Ureter (tissue), 1 donor: Measurements from ENCODE around the gene GPR37L1. TPM values are rescaled to one million over a fixed set of nuclear protein-coding genes. Genes with fewer than 3 reads are reported as not detected.
"Not testable (repeated sequence)": the region's sequence is repeated elsewhere in the genome, so short reads cannot be mapped to it uniquely, and the experiment has no call there.

ENCODE experiments used
- DNase-seq: peaks from one replicate; pipeline ENCODE4 v3.0.0-alpha.2; 2020; ENCODE audit warnings: low spot score
- total RNA-seq: library from RNA; stranded (reverse); gene quantifications from one replicate; pipeline ENCODE4 v1.2.4, GENCODE V29; 2023
- donor health status: DM: yes; HTN: yes; CAD: no.

The GPR37L1 gene
- total RNA-seq, 1 donor from 2014 or later, result 0.10 TPM

DNA sequence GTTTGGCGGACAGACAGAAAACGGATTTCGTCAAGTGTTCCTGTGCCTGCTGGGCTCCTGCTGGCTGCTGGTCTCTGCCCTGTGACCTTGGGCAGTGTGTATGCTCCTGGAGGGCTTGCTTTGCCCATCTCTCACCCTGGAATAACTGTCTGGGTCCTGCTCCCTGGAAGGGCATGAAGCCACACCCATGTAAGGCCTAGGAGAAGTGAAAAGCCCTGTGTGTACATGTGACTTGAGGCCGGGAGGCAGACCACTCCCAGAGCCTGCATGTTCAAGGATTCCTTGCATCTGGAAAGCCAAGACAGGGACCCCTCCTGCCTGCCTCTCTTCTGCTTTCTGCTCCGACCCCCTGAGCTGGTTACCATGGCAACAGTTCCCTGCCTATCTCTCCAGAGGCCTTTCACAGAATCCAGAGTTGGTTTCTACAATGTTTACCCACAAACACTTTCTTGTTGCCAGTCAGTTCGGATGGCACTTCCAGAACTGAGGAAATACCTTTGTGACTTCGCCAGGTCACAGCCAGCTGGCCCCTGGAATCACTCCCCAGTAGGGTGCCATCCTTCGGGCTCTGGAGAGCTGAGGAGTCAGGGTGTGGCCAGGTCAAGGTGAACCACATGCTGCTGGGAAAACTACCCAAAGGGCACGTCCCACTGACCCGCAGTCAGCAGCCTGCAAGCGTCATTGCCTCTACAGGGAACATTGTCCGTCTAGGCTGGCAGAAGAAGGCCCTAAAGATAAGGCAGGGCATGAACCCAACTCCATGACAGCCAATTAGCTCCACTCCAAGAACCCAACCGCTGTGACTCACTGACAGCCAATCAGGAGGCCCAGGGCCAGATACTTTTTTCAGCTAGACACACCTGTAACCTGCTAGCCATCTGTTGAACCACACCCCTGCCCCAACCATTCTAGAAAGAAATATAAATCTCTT lies 14.7 kb upstream of the GPR37L1 start:
- DNase-seq, result no peak

DNA sequence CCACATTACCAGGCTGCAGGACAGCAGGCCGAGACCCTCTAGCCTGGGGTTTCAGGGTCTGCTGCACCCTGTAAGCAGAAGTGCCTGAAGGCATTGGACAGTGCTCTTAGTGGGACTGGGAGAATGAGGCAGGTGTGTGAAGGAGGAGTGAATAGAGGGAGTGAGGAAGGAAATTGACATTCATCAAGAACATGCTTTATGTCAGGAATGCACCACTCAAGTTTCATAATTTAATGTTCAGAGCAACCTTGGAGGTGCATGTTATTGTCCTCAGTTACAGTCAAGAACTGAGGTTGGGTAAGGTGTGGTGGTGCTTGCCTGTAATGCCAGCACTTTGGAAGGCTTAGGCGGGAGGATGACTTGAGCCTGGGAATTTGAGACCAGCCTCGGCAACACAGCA lies 11.7 kb upstream of the GPR37L1 start:
- DNase-seq, result no peak

DNA sequence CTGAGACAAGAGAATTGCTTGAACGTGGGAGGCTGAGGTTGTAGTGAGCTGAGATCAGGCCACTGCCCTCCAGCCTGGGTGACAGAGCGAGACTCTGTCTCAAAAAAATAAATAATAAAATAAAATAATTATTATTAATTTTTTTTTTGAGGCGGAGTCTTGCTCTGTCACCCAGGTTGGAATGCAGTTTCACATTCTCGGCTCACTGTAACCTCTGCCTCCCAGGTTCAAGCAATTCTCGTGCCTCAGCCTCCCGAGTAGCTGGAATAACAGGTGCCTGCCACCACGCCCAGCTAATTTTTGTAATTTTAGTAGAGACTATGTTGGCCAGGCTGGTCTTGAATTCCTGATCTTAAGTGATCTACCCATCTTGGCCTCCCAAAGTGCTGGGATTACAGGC lies 11.1 kb upstream of the GPR37L1 start:
- not testable (repeated sequence) for DNase-seq

DNA sequence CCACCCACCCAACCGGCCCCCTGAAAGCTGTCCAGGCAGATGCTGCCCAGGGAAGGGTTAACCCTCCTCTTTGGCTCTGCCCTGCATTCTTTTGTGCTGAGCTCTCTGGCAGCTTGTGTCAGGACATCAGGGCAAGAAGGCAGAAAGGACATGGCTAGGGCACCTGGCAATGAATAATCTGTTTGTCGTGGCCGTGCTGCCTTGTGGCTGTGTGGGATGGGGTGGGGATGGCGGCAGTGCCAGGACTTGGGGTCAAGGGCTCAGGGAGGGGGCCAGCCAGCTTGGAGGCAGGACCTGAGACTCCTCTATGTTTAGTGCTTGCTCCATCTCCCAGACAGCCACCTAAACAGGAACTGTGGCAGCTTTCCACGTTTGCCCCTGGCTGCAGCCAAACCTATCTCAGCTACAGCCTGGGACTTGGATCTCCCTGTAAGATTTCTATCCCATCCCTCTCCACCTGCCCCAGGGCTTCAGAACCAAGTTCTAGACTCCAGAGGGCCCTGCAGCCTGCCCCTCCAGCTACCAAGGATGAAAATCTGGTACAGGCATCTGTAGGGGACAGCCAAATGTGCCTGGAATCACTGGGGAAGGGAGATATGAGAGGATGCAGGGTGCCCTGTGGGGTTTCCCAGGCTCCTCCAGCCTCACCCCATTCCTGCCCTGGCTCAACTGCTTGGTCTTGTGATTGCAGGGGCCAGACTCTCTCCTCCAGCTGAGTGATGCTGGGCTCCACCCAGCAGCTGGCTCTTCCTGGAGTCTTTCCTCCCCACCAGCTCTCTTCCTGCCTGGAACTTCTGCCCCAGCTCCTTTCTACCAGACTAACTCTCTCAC lies 9.6 kb upstream of the GPR37L1 start:
- DNase-seq, result no peak

DNA sequence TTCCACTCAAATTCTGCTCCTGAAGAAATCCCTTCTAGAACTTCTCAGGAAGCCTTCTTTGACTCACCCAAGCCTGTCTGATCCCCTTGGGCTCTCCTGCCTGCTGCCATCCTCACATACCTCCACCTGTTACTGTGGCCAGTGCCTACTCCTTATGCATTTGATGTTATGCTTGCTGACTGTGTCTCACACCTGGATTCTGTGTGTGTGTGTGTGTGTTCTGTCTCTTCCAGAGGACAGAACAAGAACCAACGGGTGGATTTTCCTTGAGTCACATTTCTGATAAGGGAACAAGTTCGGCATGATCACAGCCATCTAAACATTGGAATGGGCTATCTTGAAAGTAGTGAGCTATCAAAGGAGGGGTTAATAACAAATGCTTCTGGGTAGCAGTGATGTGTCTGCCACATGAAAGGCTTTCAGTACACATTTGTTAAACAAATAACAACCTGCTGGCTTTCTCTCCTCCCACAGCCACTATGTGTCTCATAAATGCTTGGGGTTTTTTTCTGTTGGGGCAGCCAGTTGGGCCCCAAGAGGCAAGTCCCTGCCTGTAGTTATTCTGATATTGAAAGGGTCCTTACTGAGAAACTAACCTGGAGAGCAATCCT lies 8.9 kb upstream of the GPR37L1 start:
- no peak for DNase-seq

DNA sequence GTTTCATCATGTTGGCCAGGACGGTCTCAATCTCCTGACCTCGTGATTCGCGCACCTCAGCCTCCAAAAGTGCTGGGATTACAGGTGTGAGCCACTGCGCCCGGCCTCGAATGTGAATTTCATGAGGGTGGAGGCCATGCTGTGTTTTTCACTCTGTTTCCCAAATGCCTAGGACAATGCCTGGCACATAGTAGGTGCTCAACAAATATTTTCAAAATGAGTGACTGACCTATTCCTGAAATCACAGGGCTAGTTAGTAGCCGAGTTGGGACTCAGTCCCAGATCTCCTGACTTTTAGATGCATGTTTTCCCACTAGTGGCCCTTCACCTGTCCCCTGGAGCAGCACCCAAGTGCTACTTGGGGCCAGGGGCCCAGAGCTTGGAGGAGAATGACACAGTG lies 6.4 kb upstream of the GPR37L1 start:
- no peak for DNase-seq

DNA sequence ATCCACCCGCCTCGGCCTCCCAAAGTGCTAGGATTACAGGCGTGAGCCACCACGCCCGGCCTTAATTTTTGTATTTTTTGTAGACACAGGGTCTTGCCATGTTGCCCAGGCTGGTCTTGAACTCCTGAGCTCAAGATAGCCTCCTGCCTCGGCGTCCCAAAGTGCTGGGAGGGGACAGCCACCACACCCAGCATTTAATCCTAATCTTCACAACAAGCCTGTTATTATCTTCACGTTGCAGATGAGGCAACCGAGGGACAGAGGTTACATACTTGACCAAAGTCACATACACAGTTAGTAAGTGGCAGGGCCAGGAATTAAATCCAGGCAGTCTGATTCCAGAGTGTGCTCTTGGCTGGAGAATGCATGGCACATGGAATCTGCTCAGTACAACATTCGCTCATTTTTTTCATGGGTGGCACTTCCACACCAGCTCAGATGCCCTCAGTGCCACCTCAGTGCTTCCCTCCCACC lies 4.8 kb upstream of the GPR37L1 start:
- DNase-seq, result no peak

DNA sequence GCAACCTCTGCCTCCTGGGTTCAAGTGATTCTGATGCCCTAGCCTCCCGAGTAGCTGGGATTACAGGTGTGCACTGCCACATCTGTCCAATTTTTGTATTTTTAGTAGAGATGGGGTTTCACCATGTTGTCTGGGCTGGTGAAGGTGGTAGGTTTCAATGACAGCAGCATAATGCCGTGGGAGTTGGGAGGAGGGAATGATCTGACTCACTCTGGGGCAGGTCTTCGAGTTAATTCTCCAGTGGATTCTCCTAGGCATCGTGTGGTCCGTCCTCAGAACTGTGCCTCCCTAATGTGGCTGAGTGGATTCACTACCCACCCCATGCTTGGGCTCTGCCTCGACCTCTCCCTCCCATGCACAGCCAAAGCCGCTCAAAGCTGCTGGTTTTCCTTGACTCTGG lies 1.7 kb upstream of the GPR37L1 start:
- no peak for DNase-seq

DNA sequence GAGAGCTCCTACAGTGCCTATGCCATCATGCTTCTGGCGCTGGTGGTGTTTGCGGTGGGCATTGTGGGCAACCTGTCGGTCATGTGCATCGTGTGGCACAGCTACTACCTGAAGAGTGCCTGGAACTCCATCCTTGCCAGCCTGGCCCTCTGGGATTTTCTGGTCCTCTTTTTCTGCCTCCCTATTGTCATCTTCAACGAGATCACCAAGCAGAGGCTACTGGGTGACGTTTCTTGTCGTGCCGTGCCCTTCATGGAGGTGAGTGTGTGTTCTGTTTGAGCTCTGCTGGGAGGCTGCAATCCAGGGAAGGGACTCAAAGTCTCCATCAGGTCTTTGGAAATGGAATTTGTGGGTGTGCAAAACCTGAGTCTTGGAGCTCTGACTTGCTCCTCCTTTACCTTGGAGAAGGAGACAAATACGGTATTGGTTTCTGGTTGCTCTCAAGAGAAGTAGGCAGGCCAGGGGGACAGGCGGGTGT lies 658 bp downstream of the GPR37L1 start:
- DNase-seq, result no peak

DNA sequence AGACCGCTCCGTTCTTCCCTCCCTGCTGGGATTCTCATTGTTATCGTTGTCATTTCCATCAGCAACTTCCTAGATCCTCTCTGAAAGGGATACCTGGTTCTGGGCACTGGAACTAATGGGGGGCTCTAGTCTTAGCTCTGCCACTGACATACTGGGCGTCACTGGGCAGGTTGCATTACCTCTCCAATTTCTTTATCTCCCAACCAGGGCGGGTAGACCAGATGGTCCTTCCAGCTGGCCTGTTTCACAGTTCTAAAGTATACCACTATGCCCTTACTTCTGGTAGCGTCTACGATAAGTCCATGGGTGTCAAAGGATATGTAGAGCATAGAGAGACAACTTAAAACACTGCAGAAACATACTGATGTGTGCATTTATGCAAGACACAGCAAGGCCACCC lies 1.4 kb downstream of the GPR37L1 start:
- DNase-seq, result no peak

DNA sequence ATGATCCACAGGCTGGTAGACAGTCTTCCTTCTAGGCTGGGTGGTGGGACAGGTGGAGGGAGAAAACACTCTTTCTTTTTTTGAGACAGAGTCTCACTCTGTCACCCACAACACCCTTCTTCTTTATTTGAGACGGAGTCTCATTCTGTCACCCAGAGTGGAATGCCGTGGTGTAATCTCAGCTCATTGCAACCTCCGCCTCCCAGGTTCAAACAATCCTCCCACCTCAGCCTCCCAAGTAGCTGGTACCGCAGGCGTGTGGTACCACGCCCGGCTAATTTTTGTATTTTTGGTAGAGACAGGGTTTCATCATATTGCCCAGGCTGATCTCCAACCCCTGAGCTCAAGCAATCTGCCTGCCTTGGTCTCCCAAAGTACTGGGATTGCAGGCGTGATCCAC lies 2.9 kb downstream of the GPR37L1 start:
- DNase-seq, result no peak

DNA sequence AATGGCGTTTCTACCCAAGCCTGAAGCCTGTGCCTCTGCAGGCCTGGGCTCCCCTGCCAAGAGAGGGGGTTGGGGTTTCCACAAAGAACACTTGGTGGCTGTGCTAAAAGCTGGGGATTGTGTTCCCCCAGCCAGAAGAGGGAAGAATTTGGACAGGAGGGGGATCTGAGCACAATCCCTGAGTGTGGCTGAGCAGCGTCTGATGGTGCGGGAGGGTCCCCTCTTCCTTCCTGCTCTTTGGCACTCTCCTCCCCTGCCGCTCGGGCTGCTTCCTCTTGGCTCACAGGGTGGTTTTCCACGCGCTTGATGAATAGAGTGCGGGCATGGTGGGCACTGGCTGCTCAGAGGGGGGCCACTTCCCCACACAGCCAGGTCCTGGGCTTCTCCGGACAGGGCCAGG lies 3.7 kb downstream of the GPR37L1 start:
- DNase-seq, result no peak

DNA sequence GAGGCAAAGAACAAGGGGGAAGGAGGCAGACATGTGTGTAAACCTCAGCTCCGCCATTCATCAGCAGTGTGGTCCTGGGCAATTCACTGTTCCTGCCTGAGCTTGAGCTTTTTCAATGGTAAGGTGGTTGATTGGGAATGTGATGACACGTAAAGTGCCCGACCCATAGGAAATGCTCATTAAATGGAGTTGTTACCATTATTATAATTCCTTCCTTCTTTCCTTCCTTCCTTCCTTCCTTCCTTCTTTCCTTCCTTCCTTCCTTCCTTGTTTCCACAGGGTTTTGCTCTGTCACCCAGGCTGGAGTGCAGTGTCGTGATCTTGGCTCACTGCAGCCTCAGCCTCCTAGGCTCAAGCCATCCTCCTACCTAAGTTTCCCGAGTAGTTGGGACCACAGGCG lies 4.3 kb downstream of the GPR37L1 start:
- no peak for DNase-seq

DNA sequence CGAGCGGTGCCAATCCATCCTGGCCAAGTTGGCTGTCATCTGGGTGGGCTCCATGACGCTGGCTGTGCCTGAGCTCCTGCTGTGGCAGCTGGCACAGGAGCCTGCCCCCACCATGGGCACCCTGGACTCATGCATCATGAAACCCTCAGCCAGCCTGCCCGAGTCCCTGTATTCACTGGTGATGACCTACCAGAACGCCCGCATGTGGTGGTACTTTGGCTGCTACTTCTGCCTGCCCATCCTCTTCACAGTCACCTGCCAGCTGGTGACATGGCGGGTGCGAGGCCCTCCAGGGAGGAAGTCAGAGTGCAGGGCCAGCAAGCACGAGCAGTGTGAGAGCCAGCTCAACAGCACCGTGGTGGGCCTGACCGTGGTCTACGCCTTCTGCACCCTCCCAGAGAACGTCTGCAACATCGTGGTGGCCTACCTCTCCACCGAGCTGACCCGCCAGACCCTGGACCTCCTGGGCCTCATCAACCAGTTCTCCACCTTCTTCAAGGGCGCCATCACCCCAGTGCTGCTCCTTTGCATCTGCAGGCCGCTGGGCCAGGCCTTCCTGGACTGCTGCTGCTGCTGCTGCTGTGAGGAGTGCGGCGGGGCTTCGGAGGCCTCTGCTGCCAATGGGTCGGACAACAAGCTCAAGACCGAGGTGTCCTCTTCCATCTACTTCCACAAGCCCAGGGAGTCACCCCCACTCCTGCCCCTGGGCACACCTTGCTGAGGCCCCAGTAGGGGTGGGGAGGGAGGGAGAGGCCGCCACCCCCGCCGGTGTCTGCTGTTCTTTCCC lies 5.3 kb downstream of the GPR37L1 start:
- no peak for DNase-seq

DNA sequence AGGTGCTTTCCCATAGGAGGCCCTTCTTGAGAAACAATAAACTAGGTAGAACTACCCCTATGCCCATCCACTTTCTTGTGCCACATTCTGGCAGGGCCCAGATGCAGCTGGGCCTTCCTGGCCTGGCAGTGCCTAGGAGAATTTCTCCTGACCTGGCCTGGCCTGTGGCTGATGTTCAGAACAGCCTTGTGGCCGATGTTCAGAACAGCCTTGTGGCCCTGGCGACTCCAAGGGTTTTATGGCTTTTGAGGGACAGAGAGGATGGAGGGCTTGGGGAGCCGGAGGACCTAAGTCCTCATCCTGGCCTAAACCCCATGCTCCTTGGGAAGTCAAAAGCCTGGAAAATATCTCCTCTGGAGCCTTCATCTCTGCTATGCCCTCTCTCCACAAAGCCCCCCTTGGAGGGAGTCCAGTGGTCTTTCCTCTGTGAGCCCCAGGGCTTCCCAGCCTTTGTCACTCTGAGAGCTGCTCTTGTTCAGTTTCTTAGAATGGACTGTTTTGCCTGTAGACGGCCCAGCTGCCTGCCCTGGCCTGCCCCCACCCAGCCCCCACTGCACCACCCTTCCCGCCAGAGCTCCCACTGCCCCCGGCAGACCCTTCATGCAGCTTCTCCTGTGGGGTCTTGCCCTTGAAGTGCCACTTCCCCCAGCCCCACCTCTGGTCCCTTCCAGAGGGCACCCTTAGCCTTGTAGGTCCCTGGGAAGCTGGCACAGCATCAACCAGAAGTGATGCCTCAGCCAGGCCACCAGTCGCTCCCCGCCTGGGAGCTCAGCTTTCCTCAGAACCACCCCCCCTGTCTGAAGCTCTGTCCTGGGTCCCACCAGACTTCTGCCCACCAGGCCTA lies 7.0 kb downstream of the GPR37L1 start:
- no peak for DNase-seq

DNA sequence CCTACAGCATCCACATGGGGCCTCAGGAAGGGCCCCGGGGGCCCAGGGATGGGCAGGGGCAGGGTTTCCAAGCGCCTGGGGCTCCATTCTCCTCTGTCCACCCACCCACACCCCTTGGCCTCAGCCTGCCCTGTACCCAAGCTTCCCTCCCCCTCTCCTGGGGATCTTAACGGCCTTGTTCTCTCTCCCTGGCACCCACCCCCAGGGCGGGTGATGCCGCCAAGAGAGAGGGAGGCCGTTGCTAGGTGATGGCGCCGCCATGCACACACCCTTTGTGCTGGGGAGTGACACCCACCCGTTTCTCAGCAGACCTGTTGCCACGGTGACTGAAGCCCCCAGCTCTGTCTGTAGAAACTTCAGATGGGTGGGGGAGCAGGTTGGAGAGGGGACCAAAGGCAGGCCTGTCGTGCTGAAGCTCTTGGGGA lies 7.6 kb downstream of the GPR37L1 start:
- DNase-seq, result no peak

DNA sequence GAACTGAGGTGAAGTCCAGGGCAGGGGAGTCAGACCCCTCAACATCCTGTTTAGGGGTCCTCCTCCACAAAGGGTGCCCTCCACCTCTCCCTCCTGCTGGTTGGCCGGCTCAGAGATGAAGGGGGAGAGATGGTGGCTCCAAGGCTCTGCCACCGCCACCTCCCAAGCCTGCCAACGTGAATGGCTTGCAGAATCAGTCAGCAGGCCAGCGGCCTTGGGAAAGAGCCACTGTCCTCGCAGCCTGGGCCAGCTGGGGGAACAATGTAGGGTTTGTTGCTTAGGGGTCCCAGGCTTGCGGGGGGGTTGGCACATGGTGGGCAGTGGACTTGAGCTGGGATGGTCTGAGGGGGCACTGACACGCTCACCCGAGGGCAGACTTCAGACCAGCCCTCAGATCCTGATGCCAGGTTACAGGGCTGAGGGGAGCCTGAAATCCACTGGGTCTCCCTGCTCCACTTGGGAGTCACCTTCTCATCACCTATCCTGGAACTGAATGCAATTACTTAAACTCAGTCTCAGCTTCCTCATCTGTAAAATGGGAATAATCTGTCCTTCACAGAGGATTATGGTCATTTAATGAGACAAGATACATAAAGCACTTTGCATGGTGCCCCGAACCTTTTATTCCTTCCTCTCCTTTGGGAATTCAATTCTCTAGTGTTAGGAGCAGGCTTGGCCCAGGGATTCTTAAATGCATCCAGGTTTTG lies 8.3 kb downstream of the GPR37L1 start:
- no peak for DNase-seq

DNA sequence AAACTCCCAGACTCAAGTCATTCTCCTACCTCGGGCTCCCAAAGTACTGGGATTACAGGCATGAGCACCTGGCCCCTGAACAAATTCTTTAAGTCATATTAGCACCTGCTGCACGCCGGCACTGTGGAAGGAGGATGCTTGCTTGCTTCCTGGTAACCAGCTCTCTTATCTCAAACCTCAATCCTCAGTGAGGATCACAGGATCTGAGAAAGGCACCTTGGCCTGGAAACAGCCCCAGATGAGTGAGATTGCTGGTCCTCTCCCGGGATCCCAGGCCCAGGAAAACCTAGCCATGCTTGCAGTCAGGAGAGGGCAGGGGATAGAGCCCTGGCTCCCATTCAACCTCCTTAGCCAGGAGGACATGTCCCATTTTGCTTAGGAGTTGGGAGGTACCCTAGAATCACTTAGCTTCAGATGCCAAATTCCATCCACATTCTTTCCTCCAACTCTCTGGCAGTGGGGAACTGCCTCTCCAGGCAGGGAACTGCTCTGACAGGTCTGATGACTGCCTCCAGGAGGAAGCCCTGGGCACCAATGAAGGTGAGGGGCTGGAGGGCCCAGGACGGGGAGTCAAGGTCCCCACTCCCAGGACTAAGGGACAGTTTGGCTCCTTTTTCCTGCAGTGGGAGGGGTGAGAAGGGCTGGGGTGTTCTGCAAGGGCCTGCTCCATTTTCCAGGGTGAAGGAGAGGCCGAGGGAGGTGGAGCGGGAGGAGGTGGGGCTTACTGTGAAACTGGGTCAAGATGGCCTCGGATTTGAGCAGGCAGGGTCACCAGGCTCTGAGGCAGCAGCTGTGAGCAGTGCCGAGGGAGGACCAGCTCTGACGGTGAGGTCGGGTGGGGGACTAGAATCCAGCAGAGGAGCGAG lies 9.5 kb downstream of the GPR37L1 start:
- peak; percentile 81 for DNase-seq

DNA sequence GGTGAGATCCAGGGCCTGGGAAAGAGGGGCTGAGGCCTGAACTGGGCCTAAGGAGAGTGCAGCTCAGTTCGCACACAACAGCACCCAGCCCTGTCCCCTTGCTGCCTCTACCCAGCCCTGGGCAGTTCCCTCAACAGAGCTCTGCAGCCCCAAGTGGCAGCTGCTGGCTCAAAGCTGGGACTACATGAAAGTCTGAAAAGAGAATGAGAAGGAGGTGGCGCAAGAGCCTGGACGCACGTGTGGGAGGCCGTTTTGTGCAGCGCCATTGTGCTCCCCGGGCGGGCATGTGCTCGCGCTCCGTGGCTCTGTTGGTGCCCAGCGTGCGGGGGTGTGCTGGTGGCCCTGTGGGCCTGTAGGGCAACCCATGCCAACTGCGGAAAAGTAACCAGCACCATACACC lies 10.3 kb downstream of the GPR37L1 start:
- DNase-seq, result no peak
